ENCODE results near the gene RYR3. TPM values are rescaled to one million over a fixed set of nuclear protein-coding genes. Genes with fewer than 3 reads are reported as not detected.
A peak's percentile ranks its signal among the peaks of the same experiment; 100 is the strongest.

Gene RYR3
- polyA plus RNA-seq, 2 donors: 1.0 to 1.8 TPM

DNA sequence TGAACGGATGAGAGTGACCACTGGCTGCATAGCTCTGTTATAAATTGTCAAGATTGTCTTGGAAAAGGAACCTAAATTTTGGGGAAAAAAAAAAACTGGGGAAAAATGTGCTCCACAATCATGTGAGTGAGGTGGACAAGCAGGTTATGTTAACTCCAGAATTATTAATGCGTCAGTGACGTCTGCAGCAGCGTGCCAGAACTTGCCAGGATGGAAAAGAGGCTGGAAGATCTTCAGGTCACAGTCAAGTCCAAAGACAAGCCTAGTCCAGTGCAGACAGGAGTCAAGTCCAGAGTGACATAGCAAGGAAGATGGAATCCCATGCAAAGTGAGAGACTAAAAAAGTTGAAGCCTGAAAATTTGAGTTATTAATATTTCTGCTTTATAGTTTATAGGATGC is 140.6 kb downstream of the RYR3 start:
- Histone ChIP-seq H3K27ac (ENCODE audit: low read depth in 2 of 2, low read length in 1 of 2) (no peak overlapping the region), H3K4me1 (ENCODE audit: control insufficient read depth in 2 of 2, insufficient read depth in 2 of 2, low read length in 1 of 2) (peaks cover 2 to 3% of the 10 kb centered on the region in 2 donors), H3K27me3 (ENCODE audit: control insufficient read depth in 1 of 2, insufficient read depth in 2 of 2, low read length in 2 of 2) (no peaks in the 10 kb centered on the region), H3K9me3 (ENCODE audit: control insufficient read depth in 2 of 2, insufficient read depth in 1 of 2, low read depth in 1 of 2, low read length in 1 of 2) (no peaks in the 10 kb centered on the region), H3K36me3 (ENCODE audit: control insufficient read depth in 2 of 2, insufficient read depth in 2 of 2, low read length in 1 of 2) (no peaks in the 10 kb centered on the region), H3K4me3 (ENCODE audit: low read depth in 1 of 2, low read length in 2 of 2) (no peak overlapping the region)
- 56 to 57% methylated on average over 4 of the region's 4 CpGs for WGBS, 2 donors

- WGBS, 2 donors: 69 to 81% methylated on average over 3 of the region's 3 CpGs
- no peaks in the 10 kb centered on the region for H3K9me3 ChIP-seq (ENCODE audit: control insufficient read depth in 2 of 2, insufficient read depth in 1 of 2, low read depth in 1 of 2, low read length in 1 of 2)
- no peaks in the 10 kb centered on the region for H3K36me3 ChIP-seq (ENCODE audit: control insufficient read depth in 2 of 2, insufficient read depth in 2 of 2, low read length in 1 of 2)
- no peaks in the 10 kb centered on the region for H3K27me3 ChIP-seq (ENCODE audit: control insufficient read depth in 1 of 2, insufficient read depth in 2 of 2, low read length in 2 of 2)
- peaks cover 2 to 3% of the 10 kb centered on the region in 2 donors for H3K4me1 ChIP-seq (ENCODE audit: control insufficient read depth in 2 of 2, insufficient read depth in 2 of 2, low read length in 1 of 2)
- no peak overlapping the region for H3K4me3 ChIP-seq (ENCODE audit: low read depth in 1 of 2, low read length in 2 of 2)
- no peak overlapping the region for H3K27ac ChIP-seq (ENCODE audit: low read depth in 2 of 2, low read length in 1 of 2)
Observed at GRCh38 chr15:33453761-33454160, 143.0 kb downstream of the RYR3 start.

GRCh38 chr15:33454346-33454745 is 143.6 kb downstream of the RYR3 start:
- no peak overlapping the region for H3K27ac ChIP-seq (ENCODE audit: low read depth in 2 of 2, low read length in 1 of 2)
- peaks cover 2 to 3% of the 10 kb centered on the region in 2 donors for H3K4me1 ChIP-seq (ENCODE audit: control insufficient read depth in 2 of 2, insufficient read depth in 2 of 2, low read length in 1 of 2)
- 90% methylated on average over 7 of the region's 7 CpGs for WGBS, 2 donors
- H3K36me3 ChIP-seq (ENCODE audit: control insufficient read depth in 2 of 2, insufficient read depth in 2 of 2, low read length in 1 of 2): no peaks in the 10 kb centered on the region
- H3K9me3 ChIP-seq (ENCODE audit: control insufficient read depth in 2 of 2, insufficient read depth in 1 of 2, low read depth in 1 of 2, low read length in 1 of 2): no peaks in the 10 kb centered on the region
- H3K27me3 ChIP-seq (ENCODE audit: control insufficient read depth in 1 of 2, insufficient read depth in 2 of 2, low read length in 2 of 2): no peaks in the 10 kb centered on the region
- H3K4me3 ChIP-seq (ENCODE audit: low read depth in 1 of 2, low read length in 2 of 2): no peak overlapping the region

DNA sequence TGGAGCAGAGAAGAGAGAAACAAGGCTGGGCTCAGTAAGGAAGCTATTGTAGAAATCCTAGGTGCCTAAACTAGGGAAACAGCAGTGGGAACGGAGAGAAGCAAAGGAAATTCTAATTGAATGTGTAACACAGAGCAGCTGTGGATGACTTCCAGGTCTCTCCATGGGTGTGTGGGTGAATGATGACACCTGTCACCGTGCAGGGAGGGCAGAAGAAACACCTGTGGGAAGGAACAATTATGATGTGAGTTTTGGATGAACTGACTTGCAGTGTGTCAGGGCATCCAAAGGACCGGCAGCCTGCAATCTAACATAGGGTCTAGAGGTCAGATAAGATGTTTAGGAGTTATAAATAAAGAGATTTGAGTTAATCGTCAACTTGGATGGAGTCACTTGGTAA is 144.2 kb downstream of the RYR3 start:
- H3K36me3 ChIP-seq (ENCODE audit: control insufficient read depth in 2 of 2, insufficient read depth in 2 of 2, low read length in 1 of 2): no peaks in the 10 kb centered on the region
- no peaks in the 10 kb centered on the region for H3K9me3 ChIP-seq (ENCODE audit: control insufficient read depth in 2 of 2, insufficient read depth in 1 of 2, low read depth in 1 of 2, low read length in 1 of 2)
- H3K4me3 ChIP-seq (ENCODE audit: low read depth in 1 of 2, low read length in 2 of 2): no peak overlapping the region
- no peaks in the 10 kb centered on the region for H3K27me3 ChIP-seq (ENCODE audit: control insufficient read depth in 1 of 2, insufficient read depth in 2 of 2, low read length in 2 of 2)
- 42 to 45% methylated on average over 4 of the region's 4 CpGs for WGBS, 2 donors
- H3K4me1 ChIP-seq (ENCODE audit: control insufficient read depth in 2 of 2, insufficient read depth in 2 of 2, low read length in 1 of 2): peaks cover 2 to 3% of the 10 kb centered on the region in 2 donors
- no peak overlapping the region for H3K27ac ChIP-seq (ENCODE audit: low read depth in 2 of 2, low read length in 1 of 2)

DNA sequence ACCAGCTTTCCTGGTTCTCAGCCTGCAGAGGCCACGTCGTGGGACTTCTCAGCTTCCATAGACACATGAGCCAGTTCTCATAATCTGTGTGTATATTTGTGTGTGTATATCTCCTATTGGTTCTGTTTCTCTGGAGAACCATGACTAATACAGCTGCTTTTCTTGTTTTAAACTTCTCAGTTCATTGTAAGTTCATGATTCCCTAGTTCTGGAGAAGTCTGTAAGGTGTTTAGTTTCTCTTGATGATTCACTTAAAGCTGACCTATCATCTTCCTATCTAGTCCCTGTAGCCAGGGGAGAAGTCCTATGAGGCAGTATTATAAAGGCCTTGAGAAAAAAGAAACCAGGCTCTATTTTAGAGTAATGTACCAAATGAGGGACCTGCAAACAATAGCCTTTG is 147.7 kb downstream of the RYR3 start:
- H3K27ac ChIP-seq (ENCODE audit: low read depth in 2 of 2, low read length in 1 of 2): peak overlapping the region; percentile 73 to 89
- 54 to 67% methylated on average over 2 of the region's 2 CpGs for WGBS, 2 donors

GRCh38 chr15:33460166-33460805 is 149.5 kb downstream of the RYR3 start:
- 60 to 66% methylated on average over 6 of the region's 6 CpGs for WGBS, 2 donors

More for the DNA sequence above, 147.7 kb downstream of the RYR3 start:
- Histone ChIP-seq H3K4me1 (ENCODE audit: control insufficient read depth in 2 of 2, insufficient read depth in 2 of 2, low read length in 1 of 2) (no peaks in the 10 kb centered on the region), H3K9me3 (ENCODE audit: control insufficient read depth in 2 of 2, insufficient read depth in 1 of 2, low read depth in 1 of 2, low read length in 1 of 2) (no peaks in the 10 kb centered on the region), H3K27me3 (ENCODE audit: control insufficient read depth in 1 of 2, insufficient read depth in 2 of 2, low read length in 2 of 2) (no peaks in the 10 kb centered on the region), H3K36me3 (ENCODE audit: control insufficient read depth in 2 of 2, insufficient read depth in 2 of 2, low read length in 1 of 2) (no peaks in the 10 kb centered on the region), H3K4me3 (ENCODE audit: low read depth in 1 of 2, low read length in 2 of 2) (no peak overlapping the region)

DNA sequence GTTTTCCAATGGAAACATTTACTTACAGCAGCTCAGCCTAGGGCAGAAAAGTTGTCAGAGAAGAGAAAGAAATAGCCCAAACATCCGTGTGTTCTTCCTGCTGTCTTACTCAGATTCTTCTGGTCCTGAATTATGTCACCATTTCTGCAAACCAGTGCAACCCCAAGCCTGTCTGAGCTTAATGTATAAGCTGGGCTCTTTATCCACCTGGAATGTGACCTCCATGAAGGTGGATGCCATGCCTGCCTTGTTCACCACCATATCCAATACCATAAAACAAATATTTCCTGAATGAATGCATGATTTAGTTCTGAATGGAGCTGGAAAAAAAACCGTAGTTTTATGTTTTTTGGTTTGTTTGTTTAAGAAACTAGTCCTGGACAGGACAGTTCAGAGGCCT is 150.9 kb downstream of the RYR3 start:
- no peaks in the 10 kb centered on the region for H3K36me3 ChIP-seq (ENCODE audit: control insufficient read depth in 2 of 2, insufficient read depth in 2 of 2, low read length in 1 of 2)
- H3K27me3 ChIP-seq (ENCODE audit: control insufficient read depth in 1 of 2, insufficient read depth in 2 of 2, low read length in 2 of 2): no peaks in the 10 kb centered on the region
- no peak overlapping the region for H3K4me3 ChIP-seq (ENCODE audit: low read depth in 1 of 2, low read length in 2 of 2)
- no peaks in the 10 kb centered on the region for H3K4me1 ChIP-seq (ENCODE audit: control insufficient read depth in 2 of 2, insufficient read depth in 2 of 2, low read length in 1 of 2)
- no peak overlapping the region for H3K27ac ChIP-seq (ENCODE audit: low read depth in 2 of 2, low read length in 1 of 2)
- no peaks in the 10 kb centered on the region for H3K9me3 ChIP-seq (ENCODE audit: control insufficient read depth in 2 of 2, insufficient read depth in 1 of 2, low read depth in 1 of 2, low read length in 1 of 2)
- 64 to 66% methylated on average over 2 of the region's 2 CpGs for WGBS, 2 donors

More at GRCh38 chr15:33460166-33460805, 149.5 kb downstream of the RYR3 start:
- no peaks in the 10 kb centered on the region for H3K4me1 ChIP-seq (ENCODE audit: control insufficient read depth in 2 of 2, insufficient read depth in 2 of 2, low read length in 1 of 2)
- H3K36me3 ChIP-seq (ENCODE audit: control insufficient read depth in 2 of 2, insufficient read depth in 2 of 2, low read length in 1 of 2): no peaks in the 10 kb centered on the region
- H3K27ac ChIP-seq (ENCODE audit: low read depth in 2 of 2, low read length in 1 of 2): peak overlapping the region; percentile 70 to 82
- no peaks in the 10 kb centered on the region for H3K27me3 ChIP-seq (ENCODE audit: control insufficient read depth in 1 of 2, insufficient read depth in 2 of 2, low read length in 2 of 2)
- no peaks in the 10 kb centered on the region for H3K9me3 ChIP-seq (ENCODE audit: control insufficient read depth in 2 of 2, insufficient read depth in 1 of 2, low read depth in 1 of 2, low read length in 1 of 2)
- no peak overlapping the region for H3K4me3 ChIP-seq (ENCODE audit: low read depth in 1 of 2, low read length in 2 of 2)

- H3K36me3 ChIP-seq (ENCODE audit: control insufficient read depth in 2 of 2, insufficient read depth in 2 of 2, low read length in 1 of 2): no peaks in the 10 kb centered on the region
- H3K27me3 ChIP-seq (ENCODE audit: control insufficient read depth in 1 of 2, insufficient read depth in 2 of 2, low read length in 2 of 2): no peaks in the 10 kb centered on the region
- H3K4me3 ChIP-seq (ENCODE audit: low read depth in 1 of 2, low read length in 2 of 2): no peak overlapping the region
- H3K27ac ChIP-seq (ENCODE audit: low read depth in 2 of 2, low read length in 1 of 2): no peak overlapping the region
- H3K4me1 ChIP-seq (ENCODE audit: control insufficient read depth in 2 of 2, insufficient read depth in 2 of 2, low read length in 1 of 2): no peaks in the 10 kb centered on the region
- 78 to 83% methylated on average over 6 of the region's 6 CpGs for WGBS, 2 donors
- H3K9me3 ChIP-seq (ENCODE audit: control insufficient read depth in 2 of 2, insufficient read depth in 1 of 2, low read depth in 1 of 2, low read length in 1 of 2): no peaks in the 10 kb centered on the region
Observed at GRCh38 chr15:33467146-33467815, 156.5 kb downstream of the RYR3 start.

DNA sequence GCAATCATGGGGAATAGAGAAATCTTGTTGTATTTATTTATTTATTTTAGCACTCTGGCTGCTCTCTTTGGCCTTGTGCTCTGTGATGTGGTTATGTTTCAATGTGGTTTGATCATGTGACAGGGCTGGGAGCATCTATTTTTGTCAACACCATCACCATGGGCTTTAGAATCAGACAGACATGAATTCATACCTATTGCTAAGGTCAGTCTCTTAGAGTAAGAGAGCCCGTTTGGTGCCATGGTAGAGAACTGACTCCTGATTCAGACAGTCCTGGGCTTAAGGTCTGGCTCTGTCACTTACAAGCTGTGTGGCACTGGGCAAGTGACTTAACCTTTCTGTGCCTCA is 157.0 kb downstream of the RYR3 start:
- Histone ChIP-seq H3K4me3 (ENCODE audit: low read depth in 1 of 2, low read length in 2 of 2) (no peak overlapping the region), H3K9me3 (ENCODE audit: control insufficient read depth in 2 of 2, insufficient read depth in 1 of 2, low read depth in 1 of 2, low read length in 1 of 2) (no peaks in the 10 kb centered on the region), H3K27me3 (ENCODE audit: control insufficient read depth in 1 of 2, insufficient read depth in 2 of 2, low read length in 2 of 2) (no peaks in the 10 kb centered on the region), H3K36me3 (ENCODE audit: control insufficient read depth in 2 of 2, insufficient read depth in 2 of 2, low read length in 1 of 2) (no peaks in the 10 kb centered on the region), H3K4me1 (ENCODE audit: control insufficient read depth in 2 of 2, insufficient read depth in 2 of 2, low read length in 1 of 2) (no peaks in the 10 kb centered on the region), H3K27ac (ENCODE audit: low read depth in 2 of 2, low read length in 1 of 2) (no peak overlapping the region)
- 81 to 87% methylated on average over 1 of the region's 1 CpG for WGBS, 2 donors

DNA sequence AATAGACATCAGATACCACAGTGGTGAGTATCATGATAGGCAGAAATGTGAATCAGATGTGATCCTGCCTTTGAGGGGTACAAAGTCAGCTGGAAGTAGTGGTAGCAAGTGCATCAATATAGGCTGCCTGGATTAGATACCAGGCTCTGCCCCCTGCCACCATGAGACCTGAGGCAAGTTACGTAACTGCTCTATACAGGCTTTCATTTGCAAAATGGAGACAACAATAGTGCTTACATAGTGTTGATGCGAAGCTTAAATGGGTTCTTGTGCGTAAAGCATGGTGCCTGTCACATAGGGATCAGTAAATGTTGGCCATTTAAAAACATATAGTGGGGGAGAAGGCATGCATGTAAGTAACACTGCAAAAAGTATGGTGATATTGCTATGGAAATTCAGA is 158.0 kb downstream of the RYR3 start:
- Histone ChIP-seq H3K27ac (ENCODE audit: low read depth in 2 of 2, low read length in 1 of 2) (no peak overlapping the region), H3K4me1 (ENCODE audit: control insufficient read depth in 2 of 2, insufficient read depth in 2 of 2, low read length in 1 of 2) (no peaks in the 10 kb centered on the region), H3K36me3 (ENCODE audit: control insufficient read depth in 2 of 2, insufficient read depth in 2 of 2, low read length in 1 of 2) (no peaks in the 10 kb centered on the region), H3K9me3 (ENCODE audit: control insufficient read depth in 2 of 2, insufficient read depth in 1 of 2, low read depth in 1 of 2, low read length in 1 of 2) (no peaks in the 10 kb centered on the region), H3K27me3 (ENCODE audit: control insufficient read depth in 1 of 2, insufficient read depth in 2 of 2, low read length in 2 of 2) (no peaks in the 10 kb centered on the region), H3K4me3 (ENCODE audit: low read depth in 1 of 2, low read length in 2 of 2) (no peak overlapping the region)
- 87 to 88% methylated on average over 3 of the region's 3 CpGs for WGBS, 2 donors
